Upper lobe of right lung (tissue), 1 donor: ENCODE results near the gene SLC9A9. TPM values are rescaled to one million over a fixed set of nuclear protein-coding genes. Genes with fewer than 3 reads are reported as not detected.

Experiments used
- ATAC-seq: fragments of 200-7000 bp; cut with Tn5 transposase; one replicate; pipeline ENCODE4 v1.9.1; 2020; ENCODE audit warnings: mild to moderate bottlenecking, moderate library complexity
- DNase-seq: peaks from one replicate; pipeline ENCODE4 v3.0.0-alpha.2; 2020
- H3K27ac ChIP-seq: fragments of 200-600 bp; one replicate; pipeline ENCODE4 v1.8.0; 2022
- H3K27me3 ChIP-seq: fragments of 200-600 bp; one replicate; pipeline ENCODE4 v1.8.0; 2022; ENCODE audit warnings: mild to moderate bottlenecking
- H3K36me3 ChIP-seq: fragments of 200-600 bp; one replicate; pipeline ENCODE4 v1.8.0; 2022
- H3K4me1 ChIP-seq: fragments of 200-600 bp; one replicate; pipeline ENCODE4 v1.8.0; 2022
- H3K4me3 ChIP-seq: fragments of 200-600 bp; one replicate; pipeline ENCODE4 v1.8.0; 2022; ENCODE audit warnings: mild to moderate bottlenecking
- H3K9me3 ChIP-seq: fragments of 200-600 bp; one replicate; pipeline ENCODE4 v1.8.0; 2022
- intact Hi-C: fragments of 100-400 bp; cut with DNase I; formaldehyde crosslinking; loops from one replicate; pipeline ENCODE4 v1.11.0; 2022
- total RNA-seq: library from RNA; stranded (reverse); fragmentation: NEBNext Ultra II Directional; extraction: Animal tissue kit (Norgen Biotek cat#: 25700); gene quantifications from one replicate; pipeline ENCODE4 v1.2.1, GENCODE V29; 2021
- TF ChIP-seq, protein P1 (sequence below): fragments of 200-600 bp; IDR thresholded peaks from one replicate; pipeline ENCODE4 v1.8.0; 2022; ENCODE audit warnings: antibody characterized with exemption
- donor health status: DM: no; HTN: yes; CAD: no; lungs with severe emphysema.

The SLC9A9 gene
- total RNA-seq, 1 donor from 2014 or later: 13.3 TPM

DNA sequence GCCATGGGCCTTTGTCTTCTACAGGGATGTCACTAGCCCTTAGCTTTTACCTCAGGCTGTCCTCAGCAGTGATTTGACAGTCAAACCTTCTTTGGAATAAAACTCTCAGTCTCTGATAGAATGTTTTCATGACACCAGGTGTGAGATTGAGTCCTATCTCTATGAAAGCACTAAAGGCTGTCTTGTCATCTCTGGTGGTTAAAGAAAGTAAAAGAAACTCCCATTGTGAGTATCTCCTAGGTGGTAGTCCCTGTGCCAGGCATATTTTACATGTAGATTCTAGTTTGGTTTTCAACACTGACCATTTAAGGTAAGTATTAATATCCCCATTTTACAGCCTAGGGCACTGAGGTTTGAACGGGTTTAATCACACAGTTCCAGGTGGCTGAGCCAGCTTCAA is 368.5 kb downstream of the SLC9A9 start:
- Histone ChIP-seq H3K9me3 (no peaks in the 10 kb centered on the region), H3K36me3 (no peaks in the 10 kb centered on the region), H3K27ac (no peak overlapping the region), H3K4me1 (no peaks in the 10 kb centered on the region), H3K4me3 (no peak overlapping the region), H3K27me3 (no peaks in the 10 kb centered on the region)
- no peak for ATAC-seq
- DNase-seq: no peak
- intact Hi-C loops: no loop called here
- TF ChIP-seq, protein P1, sequence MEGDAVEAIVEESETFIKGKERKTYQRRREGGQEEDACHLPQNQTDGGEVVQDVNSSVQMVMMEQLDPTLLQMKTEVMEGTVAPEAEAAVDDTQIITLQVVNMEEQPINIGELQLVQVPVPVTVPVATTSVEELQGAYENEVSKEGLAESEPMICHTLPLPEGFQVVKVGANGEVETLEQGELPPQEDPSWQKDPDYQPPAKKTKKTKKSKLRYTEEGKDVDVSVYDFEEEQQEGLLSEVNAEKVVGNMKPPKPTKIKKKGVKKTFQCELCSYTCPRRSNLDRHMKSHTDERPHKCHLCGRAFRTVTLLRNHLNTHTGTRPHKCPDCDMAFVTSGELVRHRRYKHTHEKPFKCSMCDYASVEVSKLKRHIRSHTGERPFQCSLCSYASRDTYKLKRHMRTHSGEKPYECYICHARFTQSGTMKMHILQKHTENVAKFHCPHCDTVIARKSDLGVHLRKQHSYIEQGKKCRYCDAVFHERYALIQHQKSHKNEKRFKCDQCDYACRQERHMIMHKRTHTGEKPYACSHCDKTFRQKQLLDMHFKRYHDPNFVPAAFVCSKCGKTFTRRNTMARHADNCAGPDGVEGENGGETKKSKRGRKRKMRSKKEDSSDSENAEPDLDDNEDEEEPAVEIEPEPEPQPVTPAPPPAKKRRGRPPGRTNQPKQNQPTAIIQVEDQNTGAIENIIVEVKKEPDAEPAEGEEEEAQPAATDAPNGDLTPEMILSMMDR: no peak

- no peaks in the 10 kb centered on the region for H3K36me3 ChIP-seq
- no peaks in the 10 kb centered on the region for H3K9me3 ChIP-seq
- no peak overlapping the region for H3K4me3 ChIP-seq
- no peaks in the 10 kb centered on the region for H3K4me1 ChIP-seq
- ATAC-seq (peak; percentile 45), DNase-seq (no peak)
- H3K27ac ChIP-seq: no peak overlapping the region
- no peaks in the 10 kb centered on the region for H3K27me3 ChIP-seq
- intact Hi-C loops: no loop called here
- TF ChIP-seq, protein P1: no peak
Measured at GRCh38 chr3:143478115-143478693, 370.1 kb downstream of the SLC9A9 start.

DNA sequence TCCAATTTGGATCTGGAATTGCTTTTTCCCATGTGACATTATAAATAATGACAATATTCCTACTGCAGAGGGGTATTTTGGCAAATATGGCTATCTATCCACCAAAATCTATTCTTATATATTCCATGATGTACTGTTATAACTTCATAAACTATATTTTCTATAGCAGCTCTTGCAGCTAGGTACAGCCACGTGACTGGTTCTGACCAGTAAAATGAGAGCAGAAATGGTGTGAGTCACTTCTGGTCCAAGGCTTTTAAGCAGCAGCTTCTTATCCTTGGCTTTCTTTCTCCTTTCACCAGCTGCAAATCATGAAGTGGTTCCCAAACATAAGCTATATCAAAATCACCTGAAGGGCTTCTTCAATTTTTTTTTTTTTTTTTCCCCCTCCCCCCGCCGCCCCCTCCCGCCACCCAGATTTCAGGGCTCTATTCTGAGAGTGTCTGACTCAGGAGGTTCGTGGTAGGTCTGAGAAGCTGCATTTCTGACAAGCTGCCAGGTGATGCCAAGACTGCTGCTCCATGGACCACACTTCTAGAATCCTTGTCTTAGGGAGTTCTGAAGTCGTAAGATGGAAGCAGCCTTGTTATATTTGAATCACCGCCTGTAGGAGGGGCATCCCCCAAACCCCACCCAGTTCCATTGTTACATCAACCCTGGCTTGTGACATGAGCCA is 371.2 kb downstream of the SLC9A9 start:
- H3K9me3 ChIP-seq: no peaks in the 10 kb centered on the region
- intact Hi-C loops: no loop called here
- TF ChIP-seq, protein P1: no peak
- no peak overlapping the region for H3K27ac ChIP-seq
- no peaks in the 10 kb centered on the region for H3K36me3 ChIP-seq
- ATAC-seq (no peak), DNase-seq (no peak)
- H3K4me1 ChIP-seq: no peaks in the 10 kb centered on the region
- H3K27me3 ChIP-seq: no peaks in the 10 kb centered on the region
- no peak overlapping the region for H3K4me3 ChIP-seq

GRCh38 chr3:143475981-143476380 is 372.3 kb downstream of the SLC9A9 start:
- TF ChIP-seq, protein P1: no peak
- Histone ChIP-seq H3K4me1 (no peaks in the 10 kb centered on the region), H3K9me3 (no peaks in the 10 kb centered on the region), H3K27me3 (no peaks in the 10 kb centered on the region), H3K36me3 (no peaks in the 10 kb centered on the region), H3K27ac (no peak overlapping the region), H3K4me3 (no peak overlapping the region)
- intact Hi-C loops: no loop called here
- no peak for DNase-seq
- no peak for ATAC-seq

DNA sequence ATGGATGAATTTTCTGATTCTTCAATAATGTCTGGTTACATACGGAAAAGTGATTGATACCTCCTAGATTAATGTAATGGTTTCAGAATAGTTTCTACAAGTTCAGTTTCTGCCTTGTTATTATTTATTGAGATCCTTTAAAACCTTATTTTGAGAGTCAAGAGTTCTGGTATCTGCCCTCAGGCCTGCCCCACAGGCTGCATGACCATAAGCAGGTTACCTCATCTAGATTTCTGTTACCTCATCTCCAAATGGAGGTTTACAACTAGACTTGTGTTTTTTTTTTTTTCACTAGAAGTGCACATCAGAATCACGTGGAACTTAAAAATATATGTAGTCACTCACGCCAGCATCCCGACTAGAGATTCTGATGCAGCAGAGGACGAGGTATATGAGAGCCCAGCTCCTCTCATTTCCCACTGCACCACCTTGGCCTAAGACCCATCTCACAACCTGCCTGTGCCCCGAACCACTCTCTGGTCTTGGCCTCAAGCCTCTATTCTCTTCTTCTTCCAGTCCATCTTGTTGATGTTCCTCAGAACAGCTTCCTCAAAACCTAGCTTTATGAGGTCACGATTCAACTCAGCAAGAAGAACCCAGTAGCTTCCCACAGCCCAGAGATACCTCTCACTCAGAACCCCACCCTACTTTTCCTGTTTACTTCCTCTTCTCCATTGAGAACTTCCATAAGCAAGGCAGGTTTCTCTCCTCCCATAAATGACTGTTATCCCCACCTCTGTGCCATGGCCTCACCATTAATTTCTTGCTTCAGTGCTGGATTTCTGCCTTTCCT is 375.3 kb downstream of the SLC9A9 start:
- Histone ChIP-seq H3K4me3 (no peak overlapping the region), H3K27ac (no peak overlapping the region), H3K36me3 (no peaks in the 10 kb centered on the region), H3K27me3 (no peaks in the 10 kb centered on the region), H3K9me3 (no peaks in the 10 kb centered on the region), H3K4me1 (no peaks in the 10 kb centered on the region)
- DNase-seq (no peak), ATAC-seq (peak; percentile 51)
- TF ChIP-seq, protein P1: no peak
- intact Hi-C loops: no loop called here
